WTC11 (cell line): ENCODE data around the gene MRPS6. TPM values are rescaled to one million over a fixed set of nuclear protein-coding genes. Genes with fewer than 3 reads are reported as not detected.

ENCODE experiments used
- ATAC-seq: fragments of 200-7000 bp; cut with Tn5 transposase; 2 replicates; pipeline ENCODE4 v1.10.0; 2021; ENCODE audit warnings: mild to moderate bottlenecking, moderate library complexity
- CTCF ChIA-PET: fragments of 300-600 bp; sonication (Branson Sonifier 250); formaldehyde crosslinking; loops from one replicate; lab custom pipeline; 2021; ENCODE audit warnings: antibody characterized with exemption; lab: Charles Lee
- POLR2A ChIA-PET: fragments of 350-600 bp; sonication (Branson Sonifier 250); formaldehyde crosslinking; loops from one replicate; lab custom pipeline; 2021; ENCODE audit warnings: antibody characterized with exemption; lab: Charles Lee
- DNase-seq: peaks from one replicate; pipeline ENCODE4 v3.0.0; 2021; ENCODE audit warnings: low spot score
- H3K27ac Mint-ChIP-seq: 2 replicates; pipeline ENCODE4 v1.8.0; 2021; ENCODE audit warnings: mixed read lengths
- H3K27me3 Mint-ChIP-seq: 2 replicates; pipeline ENCODE4 v1.8.0; 2021; ENCODE audit warnings: low read depth, mild to moderate bottlenecking, moderate library complexity, mixed read lengths
- H3K36me3 Mint-ChIP-seq: 2 replicates; pipeline ENCODE4 v1.8.0; 2021; ENCODE audit warnings: mixed read lengths
- H3K4me1 Mint-ChIP-seq: 2 replicates; pipeline ENCODE4 v1.8.0; 2022; ENCODE audit warnings: mixed read lengths
- H3K4me3 Mint-ChIP-seq: 2 replicates; pipeline ENCODE4 v1.8.0; 2021; ENCODE audit warnings: mild to moderate bottlenecking, moderate library complexity, mixed read lengths
- H3K9me3 Mint-ChIP-seq: 2 replicates; pipeline ENCODE4 v1.8.0; 2021; ENCODE audit warnings: mixed read lengths
- AR ChIP-seq: fragments of 250-450 bp; sonication (Bioruptor Pico); IDR thresholded peaks from 2 replicates; pipeline ENCODE4 v1.9.0; 2021; ENCODE audit warnings: mild to moderate bottlenecking
- CDX4 ChIP-seq: fragments of 250-450 bp; sonication (Bioruptor Pico); IDR thresholded peaks from 2 replicates; pipeline ENCODE4 v1.9.0; 2021; ENCODE audit warnings: moderate library complexity, mild to moderate bottlenecking, inconsistent platforms, borderline replicate concordance
- CREB1 ChIP-seq: sonication (generic); formaldehyde crosslinking; IDR thresholded peaks from 2 replicates; pipeline ENCODE4 v1.8.0; 2023; ENCODE audit warnings: mild to moderate bottlenecking, missing genetic modification reagents
- FOXP1 ChIP-seq: sonication (generic); formaldehyde crosslinking; IDR thresholded peaks from 2 replicates; pipeline ENCODE4 v1.8.0; 2022; ENCODE audit warnings: missing genetic modification reagents, mild to moderate bottlenecking, moderate library complexity, borderline replicate concordance
- FOXP4 ChIP-seq: sonication (generic); formaldehyde crosslinking; IDR thresholded peaks from 2 replicates; pipeline ENCODE4 v1.8.0; 2022; ENCODE audit warnings: mild to moderate bottlenecking, missing genetic modification reagents
- GABPB1 ChIP-seq: sonication (generic); formaldehyde crosslinking; IDR thresholded peaks from 2 replicates; pipeline ENCODE4 v1.8.1; 2023; ENCODE audit warnings: mild to moderate bottlenecking, missing genetic modification reagents
- MYBL2 ChIP-seq: sonication (generic); formaldehyde crosslinking; IDR thresholded peaks from 2 replicates; pipeline ENCODE4 v1.8.1; 2023; ENCODE audit warnings: mild to moderate bottlenecking, moderate library complexity, missing genetic modification reagents
- NFE2L1 ChIP-seq: sonication (generic); formaldehyde crosslinking; IDR thresholded peaks from 2 replicates; pipeline ENCODE4 v1.8.1; 2023; ENCODE audit warnings: missing genetic modification reagents
- PRRX2 ChIP-seq: fragments of 250-450 bp; sonication (Bioruptor Pico); IDR thresholded peaks from 2 replicates; pipeline ENCODE4 v1.8.0; 2021; ENCODE audit warnings: mild to moderate bottlenecking
- SMAD3 ChIP-seq: sonication (generic); formaldehyde crosslinking; IDR thresholded peaks from 2 replicates; pipeline ENCODE4 v1.8.0; 2022; ENCODE audit warnings: missing genetic modification reagents, mild to moderate bottlenecking, borderline replicate concordance
- SP1 ChIP-seq: sonication (generic); formaldehyde crosslinking; conservative IDR thresholded peaks from 2 replicates; pipeline ENCODE4 v1.8.1; 2022; ENCODE audit warnings: missing genetic modification reagents
- USF2 ChIP-seq: sonication (generic); formaldehyde crosslinking; IDR thresholded peaks from 2 replicates; pipeline ENCODE4 v1.8.1; 2023; ENCODE audit warnings: mild to moderate bottlenecking, missing genetic modification reagents, moderate library complexity
- ZBTB21 ChIP-seq: sonication (generic); formaldehyde crosslinking; IDR thresholded peaks from 2 replicates; pipeline ENCODE4 v1.8.1; 2023; ENCODE audit warnings: mild to moderate bottlenecking, missing genetic modification reagents, borderline replicate concordance
- ZNF121 ChIP-seq: sonication (generic); formaldehyde crosslinking; IDR thresholded peaks from 2 replicates; pipeline ENCODE4 v1.8.0; 2023; ENCODE audit warnings: missing genetic modification reagents
- ZNF232 ChIP-seq: sonication (generic); formaldehyde crosslinking; IDR thresholded peaks from 2 replicates; pipeline ENCODE4 v1.8.0; 2022; ENCODE audit warnings: mild to moderate bottlenecking, missing genetic modification reagents
- ZNF425 ChIP-seq: fragments of 250-450 bp; sonication (Bioruptor Pico); conservative IDR thresholded peaks from 2 replicates; pipeline ENCODE4 v1.9.0; 2021; ENCODE audit warnings: mild to moderate bottlenecking
- ZSCAN18 ChIP-seq: fragments of 250-450 bp; sonication (Bioruptor Pico); IDR thresholded peaks from 2 replicates; pipeline ENCODE4 v2.1.2; 2022; ENCODE audit warnings: mild to moderate bottlenecking, moderate library complexity
- total RNA-seq: library from RNA; stranded (reverse); gene quantifications from 3 replicates; pipeline ENCODE4 v1.2.3, GENCODE V29; 2021

Gene MRPS6
- total RNA-seq, 1 experiment from 2014 or later: 133 TPM

- H3K4me1 Mint-ChIP-seq: peaks cover 43% of the 10 kb centered on the region
- no peaks in the 10 kb centered on the region for H3K36me3 Mint-ChIP-seq
- TF ChIP-seq ZNF425 (no peak), ZNF121 (CRISPR knock-in tag) (no peak), MYBL2 (no peak), ZNF232 (CRISPR knock-in tag) (no peak), USF2 (CRISPR knock-in tag) (no peak), SP1 (CRISPR knock-in tag) (no peak), ZBTB21 (CRISPR knock-in tag) (no peak), PRRX2 (CRISPR knock-in tag) (no peak)
- TF ChIP-seq, all 79 proteins: peak for 0
- ChIA-PET POLR2A (no interaction called here), CTCF (no interaction called here)
- no peak for DNase-seq
- ATAC-seq: no peak
- H3K27ac Mint-ChIP-seq: no peak overlapping the region
- H3K9me3 Mint-ChIP-seq: no peaks in the 10 kb centered on the region
- H3K27me3 Mint-ChIP-seq: no peaks in the 10 kb centered on the region
- no peak overlapping the region for H3K4me3 Mint-ChIP-seq
Measured at GRCh38 chr21:34105947-34106541, 32.7 kb downstream of the MRPS6 start.

GRCh38 chr21:34107606-34108005 is 34.2 kb downstream of the MRPS6 start:
- no peak overlapping the region for H3K4me3 Mint-ChIP-seq
- ChIA-PET POLR2A (no interaction called here), CTCF (interaction anchor here (0.6 kb wide), 1 partner anchor 523 kb away, joined by 3 read pairs; no protein-coding TSS in a partner anchor)
- no peak for DNase-seq
- ATAC-seq: no peak
- 0 out of 2 replicates have a peak overlapping the region, but pooled peaks have one; percentile 25 for H3K27ac Mint-ChIP-seq
- TF ChIP-seq FOXP4 (CRISPR knock-in tag) (no peak), CREB1 (CRISPR knock-in tag) (no peak)
- peaks cover 50% of the 10 kb centered on the region for H3K4me1 Mint-ChIP-seq
- H3K36me3 Mint-ChIP-seq: no peaks in the 10 kb centered on the region
- no peaks in the 10 kb centered on the region for H3K9me3 Mint-ChIP-seq
- H3K27me3 Mint-ChIP-seq: no peaks in the 10 kb centered on the region

GRCh38 chr21:34109075-34109474 is 35.7 kb downstream of the MRPS6 start:
- H3K9me3 Mint-ChIP-seq: no peaks in the 10 kb centered on the region
- DNase-seq: no peak
- no peak for ATAC-seq
- H3K4me3 Mint-ChIP-seq: no peak overlapping the region
- no peaks in the 10 kb centered on the region for H3K27me3 Mint-ChIP-seq
- ChIA-PET POLR2A (no interaction called here), CTCF (interaction anchor here (0.7 to 1.0 kb wide), 2 partner anchors 17 to 185 kb away, joined by 3 to 4 read pairs; no protein-coding TSS in a partner anchor)
- H3K4me1 Mint-ChIP-seq: peaks cover 63% of the 10 kb centered on the region
- no peaks in the 10 kb centered on the region for H3K36me3 Mint-ChIP-seq
- peak overlapping the region; percentile 2; the same call in 1 of the 2 replicates for H3K27ac Mint-ChIP-seq
- no peak for TF ChIP-seq ZSCAN18 (CRISPR knock-in tag)
- no peak for TF ChIP-seq USF2 (CRISPR knock-in tag)
- no peak for TF ChIP-seq NFE2L1 (CRISPR knock-in tag)
- no peak for TF ChIP-seq GABPB1 (CRISPR knock-in tag)
- TF ChIP-seq ZNF121 (CRISPR knock-in tag): no peak
- TF ChIP-seq CREB1 (CRISPR knock-in tag): no peak
- TF ChIP-seq FOXP1 (CRISPR knock-in tag): no peak
- no peak for TF ChIP-seq AR (CRISPR knock-in tag)
- no peak for TF ChIP-seq CDX4 (CRISPR knock-in tag)
- TF ChIP-seq MYBL2: no peak
- no peak for TF ChIP-seq SMAD3 (CRISPR knock-in tag)
